KMS-11 (cell line): ENCODE measurements around the gene NPIPA7.
"Not testable (repeated sequence)": the region's sequence is repeated elsewhere in the genome, so short reads cannot be mapped to it uniquely, and the experiment has no call there.

ENCODE experiments used
- H2AFZ ChIP-seq: fragments of 200-600 bp; sonication (generic); 2 replicates; pipeline ENCODE4 v1.6.1; 2016; ENCODE audit warnings: antibody characterized with exemption, mixed run types, low read depth
- H3K27ac ChIP-seq: fragments of 200-600 bp; sonication (generic); 2 replicates; pipeline ENCODE4 v1.6.1; 2016; ENCODE audit warnings: mild to moderate bottlenecking, mixed run types
- H3K27me3 ChIP-seq: fragments of 200-600 bp; sonication (generic); 2 replicates; pipeline ENCODE4 v1.6.1; 2017; ENCODE audit warnings: mild to moderate bottlenecking, low read depth, mixed run types, moderate library complexity; ENCODE audit not compliant: insufficient read depth
- H3K36me3 ChIP-seq: fragments of 200-600 bp; sonication (generic); 2 replicates; pipeline ENCODE4 v1.6.1; 2017; ENCODE audit warnings: mild to moderate bottlenecking, mixed run types; ENCODE audit not compliant: insufficient read depth
- H3K4me1 ChIP-seq: fragments of 200-600 bp; sonication (generic); 2 replicates; pipeline ENCODE4 v1.6.1; 2016; ENCODE audit warnings: mild to moderate bottlenecking, low read depth, mixed run types; ENCODE audit not compliant: poor library complexity, severe bottlenecking
- H3K4me2 ChIP-seq: fragments of 200-600 bp; sonication (generic); 2 replicates; pipeline ENCODE4 v1.7.0; 2016; ENCODE audit warnings: mild to moderate bottlenecking, mixed run types
- H3K4me3 ChIP-seq: fragments of 200-600 bp; sonication (generic); IDR thresholded peaks from 2 replicates; pipeline ENCODE4 v1.6.1; 2017; ENCODE audit warnings: low read depth, low read length, mixed read lengths; ENCODE audit not compliant: insufficient read depth
- H3K79me2 ChIP-seq: fragments of 200-600 bp; sonication (generic); 2 replicates; pipeline ENCODE4 v1.6.1; 2016; ENCODE audit warnings: low read depth, mixed run types; ENCODE audit not compliant: insufficient read depth
- H3K9ac ChIP-seq: fragments of 200-600 bp; sonication (generic); 2 replicates; pipeline ENCODE4 v1.6.1; 2016; ENCODE audit warnings: mild to moderate bottlenecking, mixed run types
- H4K20me1 ChIP-seq: fragments of 200-600 bp; sonication (generic); 2 replicates; pipeline ENCODE4 v1.6.1; 2016; ENCODE audit warnings: mild to moderate bottlenecking, mixed run types; ENCODE audit not compliant: insufficient read depth

The NPIPA7 gene

GRCh38 chr16:16378840-16379239 lies at the start of gene NPIPA7:
Gene NPIPA7 (plus strand): TSS chr16:16379140. CDS start chr16:16379245, 105 bp downstream.
- not testable (repeated sequence) for H3K27ac ChIP-seq, H2AFZ ChIP-seq, H3K4me3 ChIP-seq, H4K20me1 ChIP-seq, H3K36me3 ChIP-seq, H3K79me2 ChIP-seq, H3K4me2 ChIP-seq, H3K27me3 ChIP-seq, H3K9ac ChIP-seq, H3K4me1 ChIP-seq

- not testable (repeated sequence) for H3K36me3 ChIP-seq, H3K4me1 ChIP-seq, H3K9ac ChIP-seq, H3K4me3 ChIP-seq, H3K27ac ChIP-seq, H3K27me3 ChIP-seq, H4K20me1 ChIP-seq, H2AFZ ChIP-seq, H3K79me2 ChIP-seq, H3K4me2 ChIP-seq
Observed at GRCh38 chr16:16331466-16331865, 47.5 kb upstream of the NPIPA7 start.

- not testable (repeated sequence) for H3K27ac ChIP-seq
Observed at GRCh38 chr16:16357556-16357955, 21.4 kb upstream of the NPIPA7 start.

GRCh38 chr16:16358539-16359240 lies 20.2 kb upstream of the NPIPA7 start:
- not testable (repeated sequence) for H3K27me3 ChIP-seq, H3K27ac ChIP-seq, H3K79me2 ChIP-seq, H3K4me1 ChIP-seq, H3K4me2 ChIP-seq, H3K9ac ChIP-seq, H4K20me1 ChIP-seq, H3K36me3 ChIP-seq, H2AFZ ChIP-seq, H3K4me3 ChIP-seq

More at GRCh38 chr16:16357556-16357955, 21.4 kb upstream of the NPIPA7 start:
- H2AFZ ChIP-seq, H3K4me3 ChIP-seq, H3K9ac ChIP-seq, H3K79me2 ChIP-seq, H3K4me1 ChIP-seq, H3K4me2 ChIP-seq, H3K27me3 ChIP-seq, H3K36me3 ChIP-seq, H4K20me1 ChIP-seq: not testable (repeated sequence)

- not testable (repeated sequence) for H3K9ac ChIP-seq
Observed at GRCh38 chr16:16363595-16363994, 15.3 kb upstream of the NPIPA7 start.

GRCh38 chr16:16364100-16364499 lies 14.8 kb upstream of the NPIPA7 start:
- H3K4me1 ChIP-seq, H2AFZ ChIP-seq, H3K4me2 ChIP-seq, H3K27me3 ChIP-seq, H3K79me2 ChIP-seq, H3K27ac ChIP-seq, H3K4me3 ChIP-seq, H3K36me3 ChIP-seq, H3K9ac ChIP-seq, H4K20me1 ChIP-seq: not testable (repeated sequence)

More at GRCh38 chr16:16363595-16363994, 15.3 kb upstream of the NPIPA7 start:
- H4K20me1 ChIP-seq, H3K79me2 ChIP-seq, H3K4me3 ChIP-seq, H3K4me2 ChIP-seq, H2AFZ ChIP-seq, H3K27ac ChIP-seq, H3K27me3 ChIP-seq, H3K4me1 ChIP-seq, H3K36me3 ChIP-seq: not testable (repeated sequence)

- H3K27ac ChIP-seq, H2AFZ ChIP-seq, H3K4me3 ChIP-seq, H3K4me1 ChIP-seq, H4K20me1 ChIP-seq, H3K27me3 ChIP-seq, H3K79me2 ChIP-seq, H3K9ac ChIP-seq, H3K4me2 ChIP-seq, H3K36me3 ChIP-seq: not testable (repeated sequence)
Observed at GRCh38 chr16:16364701-16365100, 14.2 kb upstream of the NPIPA7 start.

GRCh38 chr16:16365319-16365718 lies 13.6 kb upstream of the NPIPA7 start:
- not testable (repeated sequence) for H3K9ac ChIP-seq, H3K79me2 ChIP-seq, H3K27ac ChIP-seq, H3K4me1 ChIP-seq, H2AFZ ChIP-seq, H3K27me3 ChIP-seq, H3K36me3 ChIP-seq, H4K20me1 ChIP-seq, H3K4me2 ChIP-seq, H3K4me3 ChIP-seq

GRCh38 chr16:16365851-16366250 lies 13.1 kb upstream of the NPIPA7 start:
- not testable (repeated sequence) for H4K20me1 ChIP-seq, H3K79me2 ChIP-seq, H3K27me3 ChIP-seq, H3K4me2 ChIP-seq, H2AFZ ChIP-seq, H3K4me3 ChIP-seq, H3K27ac ChIP-seq, H3K36me3 ChIP-seq, H3K4me1 ChIP-seq, H3K9ac ChIP-seq

- H3K79me2 ChIP-seq, H3K27me3 ChIP-seq, H3K27ac ChIP-seq, H3K36me3 ChIP-seq, H3K4me3 ChIP-seq, H3K9ac ChIP-seq, H3K4me2 ChIP-seq, H2AFZ ChIP-seq, H4K20me1 ChIP-seq, H3K4me1 ChIP-seq: not testable (repeated sequence)
Observed at GRCh38 chr16:16366552-16367284, 12.2 kb upstream of the NPIPA7 start.
